NCI-H1694 treated with DMSO at 0.1 percent for 48 hours (cell line): Measurements from ENCODE around the gene DCN.
"Not testable (repeated sequence)": the region's sequence is repeated elsewhere in the genome, so short reads cannot be mapped to it uniquely, and the experiment has no call there.

ENCODE experiments used
- DNase-seq: peaks from one replicate; lab custom pipeline; 2025; lab: John Stamatoyannopoulos, UW

The DCN gene, protein sequence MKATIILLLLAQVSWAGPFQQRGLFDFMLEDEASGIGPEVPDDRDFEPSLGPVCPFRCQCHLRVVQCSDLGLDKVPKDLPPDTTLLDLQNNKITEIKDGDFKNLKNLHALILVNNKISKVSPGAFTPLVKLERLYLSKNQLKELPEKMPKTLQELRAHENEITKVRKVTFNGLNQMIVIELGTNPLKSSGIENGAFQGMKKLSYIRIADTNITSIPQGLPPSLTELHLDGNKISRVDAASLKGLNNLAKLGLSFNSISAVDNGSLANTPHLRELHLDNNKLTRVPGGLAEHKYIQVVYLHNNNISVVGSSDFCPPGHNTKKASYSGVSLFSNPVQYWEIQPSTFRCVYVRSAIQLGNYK

DNA sequence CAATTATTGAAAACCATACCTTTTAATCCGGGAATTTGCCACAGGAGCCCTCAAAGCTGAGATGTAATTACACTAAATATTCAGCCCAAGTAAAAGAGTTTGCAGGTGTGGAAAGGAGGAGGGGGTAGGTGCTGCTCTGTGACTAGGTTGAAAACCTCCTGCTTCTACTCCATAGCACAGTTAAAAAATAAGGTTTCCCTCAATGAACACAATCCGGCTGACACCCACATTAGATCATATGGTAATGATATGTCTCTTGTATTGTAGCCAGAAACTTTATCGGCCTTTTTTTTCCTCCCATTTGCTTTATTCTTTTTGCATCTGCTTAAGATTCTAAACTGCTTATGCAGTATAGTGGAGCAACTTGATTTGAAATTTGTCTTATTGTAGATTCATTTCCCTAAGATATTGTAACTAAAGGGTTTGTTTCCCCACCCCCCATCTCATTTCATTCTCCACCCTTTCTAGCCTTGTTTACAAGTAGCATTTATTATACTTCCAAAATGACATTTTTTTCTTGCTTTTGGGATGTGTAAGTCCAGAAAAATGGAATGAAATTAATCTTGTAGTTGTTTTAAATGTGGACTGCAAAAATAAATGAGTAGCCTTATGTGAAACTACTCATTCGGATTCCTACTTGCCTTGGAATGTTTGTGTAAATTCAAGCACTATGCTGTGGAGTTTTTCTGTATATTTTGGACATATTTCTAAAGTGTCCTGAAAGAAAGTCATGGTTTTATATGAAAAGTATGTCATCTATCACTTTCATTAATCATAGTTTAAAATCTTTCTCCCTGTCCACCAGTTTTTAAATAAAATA, at the start of gene DCN:
Gene DCN, minus strand, starts transcription at position 182 of the 820 bp plus-strand sequence. CDS start 4,265 bp downstream, outside the sequence.
- DNase-seq = no peak

DNA sequence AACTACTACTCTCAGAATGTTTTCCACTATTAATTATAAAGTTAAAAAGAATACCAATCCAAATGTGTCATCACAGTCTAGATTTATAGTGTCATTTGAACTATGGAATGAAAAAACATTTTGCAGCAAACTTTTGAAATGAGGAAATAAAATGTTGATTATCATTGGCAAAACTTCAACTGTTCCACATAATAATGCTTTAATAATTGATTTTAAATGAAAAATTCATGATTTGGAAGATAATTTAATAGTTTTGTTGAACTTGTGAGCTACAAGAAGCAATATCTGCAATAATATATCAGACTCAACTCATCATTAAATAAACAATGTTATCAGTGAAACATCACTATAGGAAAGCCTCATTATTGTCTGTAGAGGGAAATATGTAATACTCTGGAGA, 48.2 kb upstream of the DCN start:
- DNase-seq = no peak

DNA sequence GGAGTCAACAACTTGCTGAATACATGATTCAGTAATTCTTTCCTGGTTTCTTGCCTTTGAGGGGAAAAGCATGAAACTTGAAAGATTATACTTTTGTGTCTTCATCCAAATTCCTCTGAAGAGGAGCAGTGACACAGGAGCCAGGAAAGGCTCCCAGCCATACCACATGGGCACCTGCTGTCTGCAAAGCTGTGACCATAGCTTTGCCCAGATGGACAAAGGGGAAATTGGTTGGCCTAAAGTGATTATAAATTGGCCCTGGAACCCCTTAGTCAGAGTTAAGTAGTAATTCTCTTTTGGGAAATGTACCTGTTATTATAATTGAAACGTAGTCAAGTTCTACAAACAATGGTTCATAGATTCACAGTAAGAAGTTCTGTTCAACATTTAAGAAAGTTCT, 44.3 kb upstream of the DCN start:
- no peak for DNase-seq

DNA sequence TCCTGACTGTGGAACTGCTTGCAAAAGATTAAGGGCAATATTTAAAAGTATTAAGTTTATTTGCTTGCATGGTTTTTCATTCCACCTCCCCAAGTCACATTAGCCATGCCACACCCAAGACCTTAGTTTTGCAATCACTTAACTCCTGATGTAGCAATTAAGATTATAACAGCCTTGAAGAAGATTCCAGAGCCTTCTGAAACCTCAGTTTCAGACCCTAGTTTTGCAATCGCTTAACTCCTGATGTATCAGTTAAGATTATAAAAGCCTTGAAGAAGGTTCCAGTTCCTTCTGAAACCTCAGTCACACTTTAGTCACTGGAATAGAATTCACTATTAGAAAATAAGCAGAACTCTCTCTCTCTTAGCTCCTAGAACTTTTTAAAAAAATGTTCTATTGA, 42.7 kb upstream of the DCN start:
- DNase-seq = no peak

DNA sequence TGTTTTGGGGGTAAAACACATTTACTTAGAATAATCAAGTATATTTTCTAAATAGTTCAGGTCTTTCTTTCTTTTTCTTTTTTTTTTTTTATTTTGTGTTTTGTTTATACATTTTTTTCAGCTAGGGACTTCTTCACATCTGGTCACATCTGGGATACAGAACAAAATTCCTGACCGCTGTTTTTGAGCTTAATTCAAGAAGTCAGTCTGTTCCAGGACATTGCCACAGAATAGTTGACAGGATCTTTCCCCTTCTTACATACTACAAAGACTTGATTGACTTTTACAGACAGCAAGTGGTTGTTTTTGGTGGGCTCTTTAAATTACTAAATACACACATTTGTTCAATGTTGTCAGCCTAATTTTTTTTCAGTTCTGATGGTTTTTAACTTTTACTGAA, 41.8 kb upstream of the DCN start:
- no peak for DNase-seq

DNA sequence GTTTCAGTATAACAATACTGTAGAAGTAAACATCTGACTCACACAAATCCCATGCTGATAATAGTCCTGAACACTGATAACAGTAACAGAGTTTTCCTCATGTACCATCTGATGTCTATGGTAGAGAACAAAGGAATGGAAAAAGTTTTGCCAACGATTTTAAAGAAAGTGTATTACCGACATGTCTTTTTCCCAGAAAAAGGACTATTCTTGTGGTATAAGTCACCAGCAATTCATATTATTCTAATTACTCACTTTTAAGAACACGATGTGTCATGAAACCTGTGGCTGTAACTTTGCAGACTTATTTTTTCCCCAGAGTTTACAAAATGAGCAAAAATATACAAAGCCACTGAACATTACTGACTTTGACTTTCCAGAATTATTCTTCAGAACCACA, 40.1 kb upstream of the DCN start:
- no peak for DNase-seq

DNA sequence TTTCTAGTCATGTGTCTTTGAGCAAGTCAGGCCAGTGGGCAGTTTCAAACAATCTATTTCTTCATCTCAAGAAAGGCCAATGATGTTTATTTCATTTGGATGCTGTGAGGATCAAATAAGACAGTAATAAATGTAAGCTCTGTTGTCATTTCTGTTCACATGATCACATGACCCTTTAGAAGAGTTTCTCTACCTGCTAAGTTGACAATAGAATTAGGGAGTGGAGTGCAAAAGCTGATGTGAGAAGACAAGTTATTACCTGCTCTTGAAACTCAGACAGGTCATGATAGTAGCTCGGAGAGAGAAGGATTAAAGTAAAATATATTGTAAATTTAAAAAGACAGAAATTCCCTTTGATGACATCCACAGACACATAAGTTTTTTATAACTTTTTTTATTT, 37.3 kb upstream of the DCN start:
- no peak for DNase-seq

DNA sequence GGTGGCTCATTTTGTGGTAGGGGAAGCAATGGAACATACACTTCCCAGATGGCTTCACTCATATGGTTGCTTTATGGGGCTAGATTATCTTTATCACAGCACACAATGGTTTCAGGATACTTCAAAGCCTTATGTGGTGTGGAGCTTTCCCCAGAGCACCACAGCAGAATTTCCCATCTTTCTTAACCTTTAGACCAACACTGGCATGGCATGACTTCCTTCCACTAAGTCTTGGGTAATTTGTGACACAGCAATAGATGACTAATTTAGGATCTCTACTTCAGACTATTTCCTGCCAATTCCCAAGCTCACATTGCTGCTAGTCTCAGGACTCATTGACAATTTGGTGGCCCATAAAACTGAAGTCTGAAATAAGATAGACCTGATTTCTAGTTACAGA, 36.9 kb upstream of the DCN start:
- no peak for DNase-seq

DNA sequence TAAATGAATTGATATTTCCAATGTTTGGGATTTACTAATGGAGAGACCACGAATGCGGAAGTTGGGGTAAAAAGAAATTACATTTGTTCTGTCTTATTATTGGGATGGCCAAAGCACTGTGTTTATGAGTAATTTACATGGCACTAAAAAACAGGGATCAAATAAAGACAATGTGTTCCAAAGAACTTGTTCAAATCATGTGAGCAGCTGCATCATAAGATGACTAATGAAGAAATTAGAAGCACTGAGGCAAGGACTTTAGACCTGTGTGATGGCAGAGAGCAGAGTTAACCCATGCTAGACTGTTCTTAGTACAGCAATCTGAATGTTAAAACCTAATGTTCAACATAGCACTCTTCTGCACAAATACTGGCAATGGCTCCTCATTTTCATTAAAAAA, 34.3 kb upstream of the DCN start:
- no peak for DNase-seq

DNA sequence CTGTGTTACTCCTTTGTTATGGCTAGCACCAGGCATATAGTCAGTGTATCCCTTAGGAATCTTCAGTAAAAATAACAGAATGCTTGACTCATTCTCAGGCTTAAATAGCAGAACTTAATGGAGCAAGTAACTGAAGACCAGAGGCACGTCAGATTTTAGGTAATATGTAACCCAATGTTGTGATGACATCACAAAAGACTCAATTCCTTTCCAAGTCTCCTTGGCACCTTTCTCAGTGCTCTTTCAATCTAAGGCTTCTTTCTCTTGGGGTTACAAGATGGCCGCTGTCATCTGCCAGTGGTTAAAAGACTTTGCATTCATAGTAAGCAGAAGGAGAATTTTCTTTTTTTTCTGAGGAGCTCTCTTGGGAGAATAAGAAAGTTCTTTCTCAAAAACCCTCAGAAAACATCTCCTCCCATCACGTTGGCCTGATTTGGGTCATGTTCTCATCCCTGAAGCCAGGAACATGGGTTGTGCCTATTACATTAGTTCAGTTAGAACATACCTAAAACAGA, 33.4 kb upstream of the DCN start:
- no peak for DNase-seq

DNA sequence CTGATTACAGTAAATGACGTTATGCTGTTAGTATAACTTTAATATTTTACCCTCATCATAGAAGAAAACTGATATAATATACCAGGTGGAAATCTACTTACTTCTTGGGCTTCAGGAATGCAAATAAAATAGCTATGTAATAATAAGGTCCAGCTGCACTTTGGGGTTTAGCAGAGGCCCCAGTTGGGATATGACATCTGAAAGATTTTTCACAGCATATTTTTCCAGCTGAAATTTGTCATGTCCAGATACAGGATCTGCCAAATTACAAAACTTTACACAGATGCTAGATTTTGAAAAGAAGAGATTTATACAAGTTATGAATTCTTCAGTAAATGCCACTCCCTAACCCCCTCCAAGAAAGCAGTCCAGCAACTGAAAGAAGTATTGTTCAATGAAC, 29.2 kb upstream of the DCN start:
- no peak for DNase-seq

DNA sequence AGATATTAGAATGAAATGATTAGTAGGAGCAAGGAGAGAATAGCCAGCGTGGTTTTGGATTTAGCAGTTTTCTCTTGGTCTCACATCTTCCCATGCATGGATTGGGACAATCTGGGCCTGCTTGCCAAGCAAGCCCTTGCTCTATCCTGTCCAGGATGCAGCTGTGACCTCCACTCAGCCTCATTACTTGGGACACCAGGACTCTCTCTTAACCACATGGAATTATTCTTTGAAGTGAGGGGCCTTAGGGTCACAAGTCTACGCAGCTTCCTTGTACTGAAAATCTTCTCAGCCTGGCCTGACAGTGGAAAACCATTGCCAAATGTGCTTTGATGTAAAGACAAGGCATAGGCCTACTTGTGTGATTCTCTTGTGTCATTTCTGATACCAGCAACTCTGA, 28.0 kb upstream of the DCN start:
- DNase-seq = no peak

DNA sequence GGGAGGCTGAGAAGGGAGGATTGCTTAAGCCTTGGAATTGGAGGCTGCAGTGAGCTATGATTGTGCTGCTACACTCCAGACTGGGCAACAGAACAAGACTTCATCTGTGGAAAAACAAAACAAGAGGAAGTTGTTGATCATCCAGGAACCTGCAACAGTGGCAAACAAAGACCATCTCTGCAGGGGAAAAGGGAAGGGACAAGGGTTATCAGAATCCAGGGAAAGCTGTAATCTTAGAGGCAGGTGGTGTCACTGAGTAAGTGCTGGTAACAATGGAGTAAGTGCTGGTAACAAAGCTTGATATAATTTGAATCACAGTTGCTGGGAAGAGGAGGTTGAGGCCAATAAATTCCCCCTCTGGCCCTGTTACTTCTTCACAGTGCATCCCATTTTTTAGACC, 27.5 kb upstream of the DCN start:
- no peak for DNase-seq

DNA sequence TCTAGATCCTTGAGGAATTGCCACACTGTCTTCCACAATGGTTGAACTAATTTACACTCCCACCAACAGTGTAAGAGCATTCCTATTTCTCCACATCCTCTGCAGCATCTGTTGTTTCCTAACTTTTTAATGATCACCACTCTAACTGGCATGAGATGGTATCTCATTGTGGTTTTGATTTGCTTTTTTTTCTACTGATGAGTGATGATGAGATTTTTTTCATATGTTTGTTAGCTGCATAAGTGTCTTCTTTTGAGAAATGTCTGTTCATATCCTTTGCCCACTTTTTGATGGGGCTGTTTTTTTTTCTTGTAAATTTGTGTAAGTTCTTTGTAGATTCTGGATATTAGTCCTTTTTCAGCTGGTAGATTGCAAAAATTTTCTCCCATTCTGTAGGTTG, 24.7 kb upstream of the DCN start:
- not testable (repeated sequence) for DNase-seq

DNA sequence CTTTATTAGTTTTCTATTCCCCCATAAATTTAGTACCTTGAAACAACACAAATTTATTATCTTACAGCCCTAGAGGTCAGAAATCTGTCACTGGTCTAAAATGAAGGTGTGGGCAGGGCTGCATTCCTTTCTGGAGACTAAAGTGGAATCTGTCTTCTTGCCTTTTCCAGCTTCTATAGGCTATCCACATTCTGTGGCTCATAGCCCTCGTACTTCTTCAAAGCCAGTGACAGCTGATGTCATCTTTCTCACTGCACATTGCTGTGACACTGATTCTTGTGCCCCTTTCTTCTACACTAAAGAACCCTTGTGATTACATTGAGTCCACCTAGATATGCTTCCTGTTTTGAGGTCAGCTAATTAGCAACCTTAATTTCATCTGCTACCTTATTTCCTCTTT, 23.2 kb upstream of the DCN start:
- no peak for DNase-seq

DNA sequence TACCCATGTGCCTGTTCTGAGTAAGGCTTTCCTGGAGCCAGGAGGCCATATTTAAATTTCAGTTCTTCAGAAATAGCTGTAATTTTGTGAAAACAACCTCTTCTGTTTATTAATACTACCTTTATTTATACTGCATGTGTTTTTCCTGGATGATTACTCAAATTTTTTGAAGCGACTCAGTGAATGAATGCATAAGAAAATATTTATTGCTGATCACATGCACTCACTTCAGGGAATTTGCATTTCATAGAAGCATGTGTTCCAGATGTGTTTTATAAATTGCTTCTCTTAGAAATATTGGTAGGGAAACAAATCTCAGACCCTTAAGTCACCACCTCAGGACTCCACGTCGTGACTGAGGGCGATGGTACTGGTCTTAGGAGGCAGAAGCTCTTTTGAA, 21.8 kb upstream of the DCN start:
- no peak for DNase-seq

DNA sequence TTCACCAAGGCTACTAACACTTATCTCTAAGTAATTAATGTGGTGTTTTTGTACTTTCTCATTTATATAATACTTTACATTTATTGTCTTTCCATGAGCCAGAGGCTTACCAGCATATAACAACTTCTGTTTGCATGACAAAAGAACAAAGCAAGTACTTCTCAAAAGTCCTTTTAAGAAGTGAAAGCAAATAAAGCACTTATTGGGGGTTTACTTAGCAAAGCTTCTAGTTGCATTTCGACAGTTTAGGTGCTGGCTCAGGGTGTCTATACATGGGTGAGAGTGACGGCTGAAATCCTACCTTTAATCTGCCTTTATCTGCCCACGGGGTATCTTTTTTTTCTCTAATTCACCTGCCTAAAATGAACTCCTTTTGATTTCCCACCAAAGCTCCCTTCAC, 21.0 kb upstream of the DCN start:
- no peak for DNase-seq

DNA sequence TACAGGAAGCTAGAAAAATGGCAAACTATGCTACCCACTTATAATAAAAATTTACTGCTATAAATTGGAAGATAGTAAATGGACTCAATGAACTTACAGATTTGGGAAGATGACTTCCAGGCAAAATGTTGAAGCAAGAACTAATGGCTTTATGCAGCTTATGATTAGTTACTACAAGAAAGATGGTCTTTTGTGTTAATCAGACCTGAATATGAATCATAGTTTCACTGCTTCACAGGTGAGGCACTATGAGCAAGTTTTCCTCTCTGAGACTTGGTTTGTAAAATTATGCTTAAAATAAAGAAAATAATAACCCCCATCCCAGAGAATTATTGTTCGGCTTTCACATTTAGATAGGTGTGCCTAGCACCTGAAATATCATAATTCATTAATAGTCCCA, 19.8 kb upstream of the DCN start:
- DNase-seq = no peak

DNA sequence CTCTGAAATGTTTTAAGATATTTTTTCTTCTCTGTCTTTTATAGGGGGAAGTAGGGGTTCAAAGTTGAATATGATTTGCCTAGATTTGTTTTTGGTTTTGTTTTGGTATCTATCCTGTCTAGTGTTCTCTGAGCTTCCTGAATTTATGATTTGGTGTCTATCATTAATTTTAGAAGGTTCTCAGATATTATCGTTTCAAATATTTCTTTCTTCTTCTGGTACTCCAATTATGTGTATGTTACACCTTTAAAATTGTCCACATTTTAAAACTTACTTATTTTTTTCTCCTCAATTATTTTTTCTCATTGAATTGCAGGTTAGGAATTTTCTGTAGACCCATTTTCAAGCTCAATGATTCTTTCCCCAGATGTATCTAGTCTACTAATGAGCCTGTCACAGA, 13.8 kb upstream of the DCN start:
- no peak for DNase-seq

DNA sequence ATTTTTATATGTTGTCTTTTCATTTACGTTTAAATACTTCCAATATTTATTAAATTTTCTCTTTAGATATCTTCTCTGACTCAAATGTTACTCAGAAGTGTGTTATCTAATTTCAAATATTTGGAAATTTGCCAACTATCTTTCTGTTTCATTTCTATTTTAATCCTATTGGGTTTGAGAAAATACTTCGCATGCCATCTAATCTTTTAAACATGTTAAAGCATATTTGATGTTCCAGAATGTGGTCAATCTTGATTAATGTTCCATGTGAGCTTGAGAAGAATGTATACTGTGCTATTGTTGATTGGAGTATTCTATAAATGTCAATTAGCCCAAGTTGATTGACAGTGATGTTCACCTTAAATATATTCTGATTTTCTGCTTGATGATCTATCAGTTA, 11.9 kb upstream of the DCN start:
- DNase-seq = no peak

DNA sequence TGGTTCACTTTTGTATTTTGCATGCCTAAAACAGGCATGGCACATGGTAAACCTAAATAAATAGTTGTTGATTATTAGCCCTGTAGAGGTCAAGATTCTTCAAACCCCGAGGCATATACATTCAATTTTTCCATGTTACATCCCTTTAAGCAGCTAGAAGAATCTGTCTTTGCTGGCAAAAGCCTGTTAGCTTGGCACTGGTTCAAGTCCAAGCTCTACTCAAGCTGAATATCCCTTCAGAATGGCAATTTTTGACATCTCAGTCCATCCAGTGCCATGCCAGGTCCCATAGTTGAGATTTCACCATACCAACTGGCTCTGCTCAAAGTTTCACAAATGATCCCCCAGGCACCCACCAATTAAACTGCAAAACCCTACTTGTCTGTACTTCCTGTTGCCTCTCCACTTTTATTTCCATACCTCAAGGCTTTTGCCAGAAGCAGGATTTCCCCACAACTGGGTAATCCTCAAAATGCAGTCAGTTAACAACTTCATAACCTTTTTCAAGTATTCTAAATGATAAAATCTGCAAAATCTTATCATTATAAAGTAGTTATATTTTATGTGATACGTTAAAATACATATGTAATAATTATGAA, 9.0 kb upstream of the DCN start:
- no peak for DNase-seq

DNA sequence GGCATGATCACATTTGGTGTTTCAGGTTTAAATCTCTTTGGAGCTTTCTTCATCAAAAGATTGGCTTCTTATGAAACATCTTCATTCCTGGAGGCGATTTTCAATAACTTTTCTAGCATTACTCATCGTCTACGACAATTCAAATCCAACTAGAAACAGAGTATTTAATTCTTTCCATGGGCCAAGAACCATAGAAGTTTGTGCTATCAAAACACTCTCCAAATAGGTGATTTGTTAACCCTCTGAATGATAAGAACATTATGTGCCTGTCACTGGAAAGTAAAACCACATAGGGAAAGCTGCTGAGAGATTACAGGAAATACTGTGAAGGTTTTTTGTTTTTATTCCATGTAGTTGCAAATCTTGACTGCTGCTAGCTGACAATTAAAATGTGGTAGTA, 6.9 kb upstream of the DCN start:
- no peak for DNase-seq

DNA sequence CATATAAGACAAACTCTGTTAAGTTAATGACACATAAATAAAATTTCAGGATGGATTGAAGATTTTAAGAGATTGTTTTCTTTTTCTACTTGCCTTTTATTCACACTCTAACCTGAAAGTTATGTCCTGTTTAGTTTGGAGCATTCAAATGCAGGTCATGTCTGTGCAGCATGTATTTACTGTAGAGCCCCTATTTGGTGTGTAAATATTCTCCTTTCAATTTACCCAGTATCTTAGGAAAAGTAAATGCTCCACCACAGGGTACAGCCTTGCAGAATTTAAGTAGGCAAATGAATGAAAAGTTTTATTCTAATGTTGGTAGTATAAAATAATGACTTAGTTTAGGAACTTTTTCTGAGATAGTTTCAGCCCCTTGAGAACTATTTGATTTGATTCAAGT, 6.2 kb upstream of the DCN start:
- no peak for DNase-seq
